ENCODE results near the gene SGMS1. TPM values are rescaled to one million over a fixed set of nuclear protein-coding genes. Genes with fewer than 3 reads are reported as not detected.

Gene SGMS1
- total RNA-seq, 1 experiment from 2014 or later = 24.7 TPM

DNA sequence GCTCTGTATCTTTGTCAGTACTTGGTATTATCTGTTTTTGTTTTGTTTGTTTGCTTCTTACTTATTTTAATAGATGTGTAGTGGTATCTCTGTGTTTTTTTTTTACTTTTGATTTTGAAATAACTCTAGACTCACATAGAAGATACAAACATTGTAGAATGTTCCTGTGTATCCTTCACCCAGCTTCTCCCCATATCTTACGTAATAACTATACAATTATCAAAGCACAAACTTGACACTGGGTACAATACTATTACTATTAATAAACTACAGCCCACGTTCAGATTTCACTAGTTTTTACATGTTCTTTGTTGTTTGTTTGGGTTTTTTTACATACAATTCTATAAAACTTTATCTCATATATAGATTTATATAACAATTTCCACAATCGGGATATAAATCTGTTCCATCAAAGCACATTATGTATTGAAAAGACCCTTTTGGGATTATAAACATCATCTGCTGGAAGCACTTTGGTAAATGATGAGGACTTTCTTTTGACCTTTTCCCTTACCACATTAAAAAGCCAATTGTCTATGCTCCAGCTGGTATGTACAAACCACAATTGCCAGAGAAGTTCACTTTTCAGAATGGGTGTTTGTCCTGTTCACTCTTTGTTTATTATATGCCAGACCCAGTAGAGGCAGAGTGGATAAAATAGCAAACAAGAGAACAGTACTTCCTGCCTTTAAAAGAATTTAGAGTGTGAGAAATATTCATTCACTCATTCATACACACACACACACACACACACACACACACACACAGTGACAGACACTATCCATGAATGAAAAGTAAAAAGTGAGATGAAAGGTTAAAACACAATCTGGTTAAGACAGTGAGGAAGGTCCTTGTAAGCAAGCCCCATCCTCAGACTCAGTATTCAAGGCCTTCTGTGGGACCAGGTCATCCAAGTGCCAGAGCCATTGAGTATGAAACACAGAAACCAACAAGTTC lies 113.0 kb downstream of the SGMS1 start:
- intact Hi-C loops (cut with micrococcal nuclease) = no loop called here
- H3K27ac Mint-ChIP-seq (ENCODE audit: low read depth, unreplicated experiment) = no peak overlapping the region
- POLR2A ChIA-PET = interaction anchor here (0.7 kb wide), 1 partner anchor 13 kb away, joined by 3 read pairs; no protein-coding TSS in a partner anchor
- no peak overlapping the region for H3K4me3 Mint-ChIP-seq (ENCODE audit: unreplicated experiment)
- peaks cover 12% of the 10 kb centered on the region for H3K36me3 Mint-ChIP-seq (ENCODE audit: insufficient read depth, unreplicated experiment)
- H3K9me3 Mint-ChIP-seq (ENCODE audit: unreplicated experiment) = no peaks in the 10 kb centered on the region
- no peaks in the 10 kb centered on the region for H3K27me3 Mint-ChIP-seq (ENCODE audit: insufficient read depth, unreplicated experiment)
- H3K4me1 Mint-ChIP-seq (ENCODE audit: insufficient read depth, unreplicated experiment) = peaks cover 20% of the 10 kb centered on the region
- DNase-seq (ENCODE audit: unreplicated experiment) = no peak
- TF ChIP-seq, protein P1, sequence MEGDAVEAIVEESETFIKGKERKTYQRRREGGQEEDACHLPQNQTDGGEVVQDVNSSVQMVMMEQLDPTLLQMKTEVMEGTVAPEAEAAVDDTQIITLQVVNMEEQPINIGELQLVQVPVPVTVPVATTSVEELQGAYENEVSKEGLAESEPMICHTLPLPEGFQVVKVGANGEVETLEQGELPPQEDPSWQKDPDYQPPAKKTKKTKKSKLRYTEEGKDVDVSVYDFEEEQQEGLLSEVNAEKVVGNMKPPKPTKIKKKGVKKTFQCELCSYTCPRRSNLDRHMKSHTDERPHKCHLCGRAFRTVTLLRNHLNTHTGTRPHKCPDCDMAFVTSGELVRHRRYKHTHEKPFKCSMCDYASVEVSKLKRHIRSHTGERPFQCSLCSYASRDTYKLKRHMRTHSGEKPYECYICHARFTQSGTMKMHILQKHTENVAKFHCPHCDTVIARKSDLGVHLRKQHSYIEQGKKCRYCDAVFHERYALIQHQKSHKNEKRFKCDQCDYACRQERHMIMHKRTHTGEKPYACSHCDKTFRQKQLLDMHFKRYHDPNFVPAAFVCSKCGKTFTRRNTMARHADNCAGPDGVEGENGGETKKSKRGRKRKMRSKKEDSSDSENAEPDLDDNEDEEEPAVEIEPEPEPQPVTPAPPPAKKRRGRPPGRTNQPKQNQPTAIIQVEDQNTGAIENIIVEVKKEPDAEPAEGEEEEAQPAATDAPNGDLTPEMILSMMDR (IDR thresholded peaks at IDR 0.05; ENCODE audit: unreplicated experiment) = no peak
- CTCF ChIA-PET = no interaction called here
- BruUV-seq (replicated peaks) = no TSS peak

DNA sequence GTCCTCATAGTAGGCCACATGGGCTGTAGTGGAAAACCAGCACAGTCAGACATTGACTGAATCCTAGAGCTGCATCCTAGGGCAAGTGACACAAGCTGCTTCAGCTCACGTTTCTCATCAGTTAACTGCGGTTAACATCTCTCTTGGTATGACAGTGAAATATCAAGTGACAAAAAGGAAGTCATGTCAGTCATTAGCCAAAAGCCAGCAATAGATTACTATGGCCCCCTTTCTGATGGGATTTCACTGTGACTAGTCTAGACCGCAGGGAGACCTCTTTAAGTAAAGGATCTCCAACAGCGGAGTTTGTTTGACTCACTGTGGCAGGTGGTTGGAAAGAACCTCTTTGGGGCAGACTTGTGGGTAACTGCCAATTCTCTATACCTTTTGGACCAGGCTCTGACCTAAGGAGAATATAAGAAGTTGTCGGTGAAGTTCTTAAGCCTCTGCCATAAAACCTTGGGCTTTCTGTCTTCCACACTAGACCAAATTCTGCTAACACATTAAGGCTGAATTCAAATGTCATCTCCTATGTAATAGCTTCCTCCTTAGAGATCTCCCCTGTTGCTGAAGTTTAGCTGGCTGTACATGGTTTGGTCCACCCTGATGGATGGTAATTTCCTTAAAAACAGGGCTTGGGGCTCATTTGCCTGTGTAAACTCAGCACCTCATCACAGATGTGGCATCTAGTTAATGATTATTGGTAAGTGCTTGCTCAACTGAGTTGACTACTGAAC lies 115.3 kb downstream of the SGMS1 start:
- no peak for DNase-seq (ENCODE audit: unreplicated experiment)
- no TSS peak for BruUV-seq (replicated peaks)
- Mint-ChIP-seq H3K27ac (ENCODE audit: low read depth, unreplicated experiment) (no peak overlapping the region), H3K4me1 (ENCODE audit: insufficient read depth, unreplicated experiment) (peaks cover 20% of the 10 kb centered on the region), H3K9me3 (ENCODE audit: unreplicated experiment) (no peaks in the 10 kb centered on the region), H3K4me3 (ENCODE audit: unreplicated experiment) (no peak overlapping the region), H3K27me3 (ENCODE audit: insufficient read depth, unreplicated experiment) (no peaks in the 10 kb centered on the region), H3K36me3 (ENCODE audit: insufficient read depth, unreplicated experiment) (peaks cover 12% of the 10 kb centered on the region)
- POLR2A ChIA-PET = interaction anchor here (0.9 kb wide), 1 partner anchor 90 kb away, joined by 3 read pairs; no protein-coding TSS in a partner anchor
- TF ChIP-seq, protein P1 (IDR thresholded peaks at IDR 0.05; ENCODE audit: unreplicated experiment) = no peak
- intact Hi-C loops (cut with micrococcal nuclease) = no loop called here
- CTCF ChIA-PET = interaction anchor here (0.6 to 0.8 kb wide), 4 partner anchors 10 to 87 kb away, joined by 3 read pairs; no protein-coding TSS in a partner anchor

DNA sequence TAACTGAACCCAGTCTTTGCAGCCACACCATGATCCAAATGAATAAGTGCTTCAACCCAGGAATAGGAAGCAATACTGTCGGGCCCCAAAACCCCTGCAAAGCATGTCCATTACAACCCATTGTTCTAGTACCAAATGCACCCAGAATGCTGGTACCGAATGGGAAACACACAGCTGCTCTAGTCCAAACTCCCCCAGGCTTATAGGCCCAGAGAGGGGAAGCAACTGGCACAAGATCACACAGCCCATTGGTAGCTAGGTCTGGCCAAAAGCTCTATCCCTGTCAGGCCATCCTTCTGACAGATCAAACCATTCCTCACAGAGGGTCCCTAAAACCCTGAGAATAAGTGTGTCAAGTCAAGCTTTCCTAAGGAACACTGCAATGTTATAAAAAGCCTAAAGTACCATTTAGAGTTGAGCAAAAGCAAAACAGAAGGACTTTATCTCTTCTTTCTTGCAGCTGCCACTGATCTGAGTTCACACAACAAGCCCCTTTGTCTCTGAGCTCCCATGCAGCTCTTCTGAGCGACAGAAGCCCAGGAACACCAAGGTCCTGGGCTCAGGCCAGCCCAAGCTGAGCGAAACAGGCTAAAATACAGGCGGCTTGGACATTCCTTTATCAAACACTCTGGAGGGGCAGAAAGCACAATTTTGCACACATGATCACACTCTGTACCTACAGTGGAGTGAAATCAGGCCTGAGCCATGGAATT lies 116.7 kb downstream of the SGMS1 start:
- CTCF ChIA-PET = interaction anchor here (0.7 to 1.2 kb wide), 2 partner anchors 46 to 107 kb away, joined by 4 read pairs; no protein-coding TSS in a partner anchor
- Mint-ChIP-seq H3K27ac (ENCODE audit: low read depth, unreplicated experiment) (no peak overlapping the region), H3K27me3 (ENCODE audit: insufficient read depth, unreplicated experiment) (no peaks in the 10 kb centered on the region)

More for the DNA sequence above, 116.7 kb downstream of the SGMS1 start:
- no peaks in the 10 kb centered on the region for H3K9me3 Mint-ChIP-seq (ENCODE audit: unreplicated experiment)
- no TSS peak for BruUV-seq (replicated peaks)
- intact Hi-C loops (cut with micrococcal nuclease) = no loop called here
- no peak overlapping the region for H3K4me3 Mint-ChIP-seq (ENCODE audit: unreplicated experiment)
- H3K4me1 Mint-ChIP-seq (ENCODE audit: insufficient read depth, unreplicated experiment) = peaks cover 16% of the 10 kb centered on the region
- peaks cover 12% of the 10 kb centered on the region for H3K36me3 Mint-ChIP-seq (ENCODE audit: insufficient read depth, unreplicated experiment)
- POLR2A ChIA-PET = no interaction called here
- TF ChIP-seq, protein P1 (IDR thresholded peaks at IDR 0.05; ENCODE audit: unreplicated experiment) = no peak
- no peak for DNase-seq (ENCODE audit: unreplicated experiment)

All from MCF 10A (cell line).